Measurements from ENCODE around the gene ADCY9.

ADCY9 gene

DNA sequence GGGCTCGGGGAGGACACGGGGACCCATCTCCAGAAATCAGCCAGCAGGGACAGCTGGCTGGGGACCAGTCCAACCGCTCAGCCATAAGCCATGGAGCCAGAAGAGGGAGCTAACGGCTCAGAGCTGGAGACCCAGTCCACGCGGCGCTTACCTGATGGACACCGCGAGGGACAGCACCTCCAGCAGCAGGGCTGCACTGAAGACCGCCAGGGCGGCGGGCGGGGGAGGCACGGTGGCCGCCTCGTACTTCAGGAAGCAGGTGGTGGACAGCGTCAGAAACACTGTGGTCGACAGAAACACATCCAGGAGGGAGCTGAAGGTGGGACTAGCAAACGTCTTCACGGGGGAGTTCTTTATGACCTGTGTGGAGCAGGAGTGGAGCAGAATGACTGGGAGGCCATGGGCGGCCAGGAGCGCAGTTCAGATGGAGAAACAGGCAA is 133.1 kb downstream of the ADCY9 start:
- no peak for TF ChIP-seq SIN3A (IDR thresholded peaks at IDR 0.05; ENCODE audit: borderline replicate concordance, insufficient read depth, low read length)
- TF ChIP-seq TAF1 (IDR thresholded peaks at IDR 0.05; ENCODE audit: borderline replicate concordance, insufficient read depth, low read length): no peak
- TF ChIP-seq POLR2AphosphoS5 (IDR thresholded peaks at IDR 0.05; ENCODE audit: low read depth, low read length): no peak
- TF ChIP-seq, protein P1, sequence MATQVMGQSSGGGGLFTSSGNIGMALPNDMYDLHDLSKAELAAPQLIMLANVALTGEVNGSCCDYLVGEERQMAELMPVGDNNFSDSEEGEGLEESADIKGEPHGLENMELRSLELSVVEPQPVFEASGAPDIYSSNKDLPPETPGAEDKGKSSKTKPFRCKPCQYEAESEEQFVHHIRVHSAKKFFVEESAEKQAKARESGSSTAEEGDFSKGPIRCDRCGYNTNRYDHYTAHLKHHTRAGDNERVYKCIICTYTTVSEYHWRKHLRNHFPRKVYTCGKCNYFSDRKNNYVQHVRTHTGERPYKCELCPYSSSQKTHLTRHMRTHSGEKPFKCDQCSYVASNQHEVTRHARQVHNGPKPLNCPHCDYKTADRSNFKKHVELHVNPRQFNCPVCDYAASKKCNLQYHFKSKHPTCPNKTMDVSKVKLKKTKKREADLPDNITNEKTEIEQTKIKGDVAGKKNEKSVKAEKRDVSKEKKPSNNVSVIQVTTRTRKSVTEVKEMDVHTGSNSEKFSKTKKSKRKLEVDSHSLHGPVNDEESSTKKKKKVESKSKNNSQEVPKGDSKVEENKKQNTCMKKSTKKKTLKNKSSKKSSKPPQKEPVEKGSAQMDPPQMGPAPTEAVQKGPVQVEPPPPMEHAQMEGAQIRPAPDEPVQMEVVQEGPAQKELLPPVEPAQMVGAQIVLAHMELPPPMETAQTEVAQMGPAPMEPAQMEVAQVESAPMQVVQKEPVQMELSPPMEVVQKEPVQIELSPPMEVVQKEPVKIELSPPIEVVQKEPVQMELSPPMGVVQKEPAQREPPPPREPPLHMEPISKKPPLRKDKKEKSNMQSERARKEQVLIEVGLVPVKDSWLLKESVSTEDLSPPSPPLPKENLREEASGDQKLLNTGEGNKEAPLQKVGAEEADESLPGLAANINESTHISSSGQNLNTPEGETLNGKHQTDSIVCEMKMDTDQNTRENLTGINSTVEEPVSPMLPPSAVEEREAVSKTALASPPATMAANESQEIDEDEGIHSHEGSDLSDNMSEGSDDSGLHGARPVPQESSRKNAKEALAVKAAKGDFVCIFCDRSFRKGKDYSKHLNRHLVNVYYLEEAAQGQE (IDR thresholded peaks at IDR 0.05; ENCODE audit: insufficient read depth in 1 of 2, low read depth in 2 of 2, low read length in 2 of 2): peak; percentile 39 to 65; a peak in 3 of 4 replicates

DNA sequence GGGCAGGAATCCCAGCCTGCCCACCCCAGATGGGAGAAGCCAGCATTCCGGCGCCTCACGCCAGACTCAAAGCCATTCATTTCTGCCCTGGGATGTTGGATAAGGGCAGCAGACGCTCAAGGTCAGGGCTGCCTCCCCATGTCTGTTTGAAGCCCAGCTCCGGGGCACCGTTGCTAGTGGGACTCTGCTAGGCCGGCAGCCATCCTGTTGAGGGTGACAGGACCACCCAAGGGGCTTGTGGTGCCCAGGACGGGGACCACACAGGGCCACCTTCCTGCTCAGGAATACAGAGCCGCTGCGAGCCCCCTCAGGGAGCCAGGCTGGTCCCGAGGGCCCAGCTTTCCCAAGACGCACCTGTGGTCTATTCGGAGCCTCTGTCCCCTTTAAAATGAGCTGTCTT is 134.0 kb downstream of the ADCY9 start:
- TF ChIP-seq, protein P1 (IDR thresholded peaks at IDR 0.05; ENCODE audit: insufficient read depth in 1 of 2, low read depth in 2 of 2, low read length in 2 of 2): no peak
- TF ChIP-seq POLR2AphosphoS5 (IDR thresholded peaks at IDR 0.05; ENCODE audit: low read depth, low read length) (no peak), SIN3A (IDR thresholded peaks at IDR 0.05; ENCODE audit: borderline replicate concordance, insufficient read depth, low read length) (no peak), FOXP2 (optimal IDR thresholded peaks at IDR 0.05; ENCODE audit: borderline replicate concordance, extremely low read depth, extremely low read length, insufficient read depth) (no peak), TAF1 (IDR thresholded peaks at IDR 0.05; ENCODE audit: borderline replicate concordance, insufficient read depth, low read length) (no peak)

DNA sequence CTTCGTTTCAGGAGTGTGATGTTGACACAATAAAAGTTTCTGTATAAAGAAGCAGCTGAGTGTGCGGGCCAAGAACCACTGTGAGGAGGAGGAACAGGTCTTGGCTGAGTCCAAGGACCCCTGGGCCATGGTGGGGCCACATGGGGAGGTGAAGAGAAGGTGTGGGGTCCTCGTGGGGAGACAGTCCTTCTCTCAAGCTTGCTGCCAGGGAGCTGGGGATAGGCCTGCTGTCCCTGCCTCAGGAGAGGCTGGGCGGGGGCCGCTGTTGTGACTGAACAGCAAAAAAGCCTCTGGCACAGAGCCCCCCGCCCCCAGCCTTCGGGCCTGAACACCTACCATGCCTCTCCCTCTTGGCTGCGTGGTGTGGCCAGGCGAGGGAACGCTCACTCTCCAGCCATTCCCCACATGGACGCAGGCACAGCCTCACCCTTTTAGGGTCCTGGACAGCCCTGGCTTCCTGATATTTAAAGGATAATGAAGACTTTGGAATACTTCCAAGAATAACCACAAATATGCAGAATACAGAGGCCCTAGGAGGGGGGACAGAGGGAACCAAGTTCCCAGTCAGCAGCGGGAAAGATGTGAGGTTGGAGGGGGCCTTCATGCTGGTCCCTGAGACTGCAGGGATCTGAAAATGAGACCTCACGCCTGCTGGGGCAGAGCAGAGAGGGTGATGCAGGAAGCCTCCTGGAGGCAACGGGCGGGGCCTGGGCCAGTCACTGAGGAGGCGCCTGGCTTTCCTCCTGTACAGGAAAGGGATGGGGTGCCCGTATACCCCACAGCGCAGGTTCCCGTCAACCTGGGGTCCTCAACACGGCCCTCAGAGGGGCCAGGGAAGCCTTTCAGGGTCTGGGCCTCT is 135.8 kb downstream of the ADCY9 start:
- TF ChIP-seq, protein P1 (IDR thresholded peaks at IDR 0.05; ENCODE audit: insufficient read depth in 1 of 2, low read depth in 2 of 2, low read length in 2 of 2): no peak
- no peak for TF ChIP-seq POLR2AphosphoS5 (IDR thresholded peaks at IDR 0.05; ENCODE audit: low read depth, low read length)
- TF ChIP-seq TAF1 (IDR thresholded peaks at IDR 0.05; ENCODE audit: borderline replicate concordance, insufficient read depth, low read length): no peak
- TF ChIP-seq SIN3A (IDR thresholded peaks at IDR 0.05; ENCODE audit: borderline replicate concordance, insufficient read depth, low read length): no peak
- no peak for TF ChIP-seq FOXP2 (optimal IDR thresholded peaks at IDR 0.05; ENCODE audit: borderline replicate concordance, extremely low read depth, extremely low read length, insufficient read depth)

DNA sequence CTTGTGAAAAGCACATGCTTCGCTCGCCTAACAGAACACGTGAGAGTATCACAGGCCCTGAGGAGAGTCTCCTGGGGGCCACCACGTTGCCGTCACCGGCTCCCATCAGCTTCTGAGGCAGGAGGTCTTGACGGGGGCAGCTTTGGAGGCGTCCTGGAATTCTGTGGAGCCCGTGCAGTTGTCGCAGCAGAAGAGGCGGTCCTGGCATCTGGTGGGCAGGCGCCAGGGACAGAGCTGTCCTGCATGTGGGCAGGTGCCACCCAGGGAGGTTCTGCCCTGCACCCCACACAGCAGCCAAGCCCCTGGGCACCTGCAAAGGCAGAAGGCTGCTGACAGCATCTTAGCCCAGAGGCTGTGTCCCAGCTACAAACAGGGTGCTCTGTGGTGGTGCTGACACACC is 136.7 kb downstream of the ADCY9 start:
- TF ChIP-seq SIN3A (IDR thresholded peaks at IDR 0.05; ENCODE audit: borderline replicate concordance, insufficient read depth, low read length) (no peak), POLR2AphosphoS5 (IDR thresholded peaks at IDR 0.05; ENCODE audit: low read depth, low read length) (no peak), FOXP2 (optimal IDR thresholded peaks at IDR 0.05; ENCODE audit: borderline replicate concordance, extremely low read depth, extremely low read length, insufficient read depth) (no peak), TAF1 (IDR thresholded peaks at IDR 0.05; ENCODE audit: borderline replicate concordance, insufficient read depth, low read length) (no peak)
- TF ChIP-seq, protein P1 (IDR thresholded peaks at IDR 0.05; ENCODE audit: insufficient read depth in 1 of 2, low read depth in 2 of 2, low read length in 2 of 2): no peak
